SK-N-SH treated with all-trans-retinoic acid at 6 μM for 48 hours (cell line): ENCODE measurements around the gene DLG5.
A peak's percentile ranks its signal among the peaks of the same experiment; 100 is the strongest.

ENCODE experiments used
- ATAC-seq: fragments of 200-7000 bp; cut with Tn5 transposase; 3 replicates; pipeline ENCODE4 v1.9.1; 2020; ENCODE audit warnings: mild to moderate bottlenecking, moderate library complexity
- ARNTL ChIP-seq: fragments of 450-650 bp; formaldehyde crosslinking; IDR thresholded peaks from 2 replicates; pipeline ENCODE4 v1.5.0; 2020; ENCODE audit warnings: low read depth, mild to moderate bottlenecking, moderate library complexity, borderline replicate concordance
- BACH2 ChIP-seq: fragments of 250-450 bp; sonication (Bioruptor Pico); IDR thresholded peaks from 2 replicates; pipeline ENCODE4 v1.9.0; 2021; ENCODE audit warnings: mild to moderate bottlenecking, borderline replicate concordance
- CREB5 ChIP-seq: fragments of 250-450 bp; sonication (Bioruptor Pico); IDR thresholded peaks from 2 replicates; pipeline ENCODE4 v1.5.1; 2020; ENCODE audit warnings: low read depth, mild to moderate bottlenecking, moderate library complexity
- CSDC2 ChIP-seq: fragments of 250-450 bp; sonication (Bioruptor Pico); IDR thresholded peaks from 2 replicates; pipeline ENCODE4 v1.5.0; 2020; ENCODE audit warnings: mild to moderate bottlenecking, moderate library complexity
- ESRRG ChIP-seq: fragments of 250-450 bp; sonication (Bioruptor Pico); IDR thresholded peaks from 2 replicates; pipeline ENCODE4 v1.6.1; 2021; ENCODE audit warnings: mild to moderate bottlenecking
- GLIS3 ChIP-seq: fragments of 250-450 bp; sonication (Bioruptor Pico); IDR thresholded peaks from 2 replicates; pipeline ENCODE4 v1.5.0; 2020; ENCODE audit warnings: mild to moderate bottlenecking, moderate library complexity
- ISL1 ChIP-seq: fragments of 250-450 bp; sonication (Bioruptor Pico); IDR thresholded peaks from 2 replicates; pipeline ENCODE4 v2.1.2; 2022; ENCODE audit warnings: mild to moderate bottlenecking, moderate library complexity
- OSR1 ChIP-seq: fragments of 250-450 bp; sonication (Bioruptor Pico); IDR thresholded peaks from 2 replicates; pipeline ENCODE4 v1.8.0; 2022; ENCODE audit warnings: moderate library complexity, mild to moderate bottlenecking, inconsistent platforms
- PPARA ChIP-seq: fragments of 250-450 bp; sonication (Bioruptor Pico); IDR thresholded peaks from 2 replicates; pipeline ENCODE4 v1.5.0; 2020; ENCODE audit warnings: mild to moderate bottlenecking, borderline replicate concordance
- SNAI2 ChIP-seq: fragments of 250-450 bp; sonication (Bioruptor Pico); IDR thresholded peaks from 2 replicates; pipeline ENCODE4 v1.5.0; 2020; ENCODE audit warnings: mild to moderate bottlenecking, moderate library complexity
- TCF4 ChIP-seq: fragments of 250-450 bp; sonication (Bioruptor Pico); IDR thresholded peaks from 2 replicates; pipeline ENCODE4 v1.8.0; 2021; ENCODE audit warnings: mild to moderate bottlenecking, moderate library complexity, borderline replicate concordance
- TOX ChIP-seq: fragments of 250-450 bp; sonication (Bioruptor Pico); IDR thresholded peaks from 2 replicates; pipeline ENCODE4 v1.8.0; 2021; ENCODE audit warnings: mild to moderate bottlenecking, moderate library complexity, borderline replicate concordance
- TSHZ2 ChIP-seq: fragments of 250-450 bp; sonication (Bioruptor Pico); IDR thresholded peaks from 2 replicates; pipeline ENCODE4 v1.5.0; 2020; ENCODE audit warnings: mild to moderate bottlenecking, moderate library complexity
- ZFP3 ChIP-seq: fragments of 250-450 bp; sonication (Bioruptor Pico); IDR thresholded peaks from 2 replicates; pipeline ENCODE4 v1.5.0; 2020; ENCODE audit warnings: mild to moderate bottlenecking, moderate library complexity
- ZFP30 ChIP-seq: fragments of 450-650 bp; formaldehyde crosslinking; IDR thresholded peaks from 2 replicates; pipeline ENCODE4 v1.5.0; 2022; ENCODE audit warnings: mild to moderate bottlenecking, moderate library complexity
- ZNF565 ChIP-seq: fragments of 450-650 bp; formaldehyde crosslinking; conservative IDR thresholded peaks from 2 replicates; pipeline ENCODE4 v1.5.0; 2020; ENCODE audit warnings: low read depth, mild to moderate bottlenecking, moderate library complexity
- ZNF70 ChIP-seq: fragments of 450-650 bp; formaldehyde crosslinking; IDR thresholded peaks from 2 replicates; pipeline ENCODE4 v1.5.0; 2020; ENCODE audit warnings: mild to moderate bottlenecking, moderate library complexity
- ZNF8 ChIP-seq: fragments of 450-650 bp; formaldehyde crosslinking; IDR thresholded peaks from 2 replicates; pipeline ENCODE4 v1.5.0; 2020; ENCODE audit warnings: mild to moderate bottlenecking, moderate library complexity
- TF ChIP-seq, protein P1 (sequence below): fragments of 250-450 bp; sonication (Bioruptor Pico); IDR thresholded peaks from 2 replicates; pipeline ENCODE4 v1.8.0; 2021; ENCODE audit warnings: low read depth, mild to moderate bottlenecking, moderate library complexity, borderline replicate concordance
- TF ChIP-seq, protein P2 (sequence below): fragments of 250-450 bp; sonication (Bioruptor Pico); IDR thresholded peaks from 2 replicates; pipeline ENCODE4 v1.8.0; 2020; ENCODE audit warnings: mild to moderate bottlenecking, moderate library complexity, borderline replicate concordance
- TF ChIP-seq, protein P3 (sequence below): fragments of 250-450 bp; sonication (Bioruptor Pico); IDR thresholded peaks from 2 replicates; pipeline ENCODE4 v1.5.1; 2021; ENCODE audit warnings: mild to moderate bottlenecking, moderate library complexity

Gene DLG5

GRCh38 chr10:77866598-77866997 is 60.0 kb downstream of the DLG5 start (continued):
- TF ChIP-seq, protein P1, sequence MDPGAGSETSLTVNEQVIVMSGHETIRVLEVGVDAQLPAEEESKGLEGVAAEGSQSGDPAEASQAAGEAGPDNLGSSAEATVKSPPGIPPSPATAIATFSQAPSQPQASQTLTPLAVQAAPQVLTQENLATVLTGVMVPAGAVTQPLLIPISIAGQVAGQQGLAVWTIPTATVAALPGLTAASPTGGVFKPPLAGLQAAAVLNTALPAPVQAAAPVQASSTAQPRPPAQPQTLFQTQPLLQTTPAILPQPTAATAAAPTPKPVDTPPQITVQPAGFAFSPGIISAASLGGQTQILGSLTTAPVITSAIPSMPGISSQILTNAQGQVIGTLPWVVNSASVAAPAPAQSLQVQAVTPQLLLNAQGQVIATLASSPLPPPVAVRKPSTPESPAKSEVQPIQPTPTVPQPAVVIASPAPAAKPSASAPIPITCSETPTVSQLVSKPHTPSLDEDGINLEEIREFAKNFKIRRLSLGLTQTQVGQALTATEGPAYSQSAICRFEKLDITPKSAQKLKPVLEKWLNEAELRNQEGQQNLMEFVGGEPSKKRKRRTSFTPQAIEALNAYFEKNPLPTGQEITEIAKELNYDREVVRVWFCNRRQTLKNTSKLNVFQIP (CRISPR knock-in tag): no peak
- TF ChIP-seq CSDC2 (no peak), PPARA (CRISPR knock-in tag) (no peak), ISL1 (CRISPR knock-in tag) (no peak), GLIS3 (no peak), TOX (CRISPR knock-in tag) (no peak), OSR1 (CRISPR knock-in tag) (no peak), BACH2 (CRISPR knock-in tag) (no peak), ZFP30 (CRISPR knock-in tag) (no peak), SNAI2 (CRISPR knock-in tag) (no peak), ESRRG (CRISPR knock-in tag) (no peak)

DNA sequence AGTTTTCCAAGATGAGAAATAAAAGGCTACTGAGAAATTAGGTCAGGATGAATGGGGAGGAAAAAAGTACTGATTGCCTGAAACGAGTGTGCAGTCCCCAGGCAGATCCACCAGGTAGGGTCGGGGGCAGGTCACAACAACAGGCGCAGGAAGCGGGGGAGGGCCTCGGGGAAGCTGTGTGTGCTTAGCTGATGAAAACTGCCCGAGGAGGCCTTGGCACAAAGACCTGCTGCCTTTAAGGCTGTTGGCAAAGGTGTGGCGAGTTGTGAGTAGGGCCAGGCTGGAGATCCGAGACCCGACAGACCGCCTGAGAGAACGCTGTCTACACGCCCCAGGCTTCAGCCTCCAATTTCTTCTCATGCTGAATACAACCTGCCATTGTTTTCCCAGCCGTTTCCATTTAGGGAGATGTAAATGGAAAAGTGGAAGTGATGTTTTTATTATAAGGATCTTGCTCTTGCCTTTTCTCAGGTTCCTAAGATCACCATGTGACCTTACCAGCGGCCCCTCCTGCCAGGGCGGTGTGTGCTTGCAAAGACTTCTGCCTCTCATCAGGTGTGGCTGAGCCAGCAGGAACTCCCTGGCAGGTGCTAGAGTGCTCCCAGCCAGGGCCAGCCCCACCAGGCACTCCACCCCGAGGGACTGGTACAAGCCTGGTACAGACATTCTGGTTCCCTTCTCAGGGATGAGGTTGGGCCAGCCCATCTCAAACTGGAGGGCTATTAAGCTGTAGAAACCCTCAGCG is 60.8 kb downstream of the DLG5 start:
- ATAC-seq: no peak
- TF ChIP-seq ISL1 (CRISPR knock-in tag) (no peak), ZNF70 (CRISPR knock-in tag) (peak; percentile 85), OSR1 (CRISPR knock-in tag) (no peak)

GRCh38 chr10:77864151-77864851 is 62.3 kb downstream of the DLG5 start:
- TF ChIP-seq ESRRG (CRISPR knock-in tag) (no peak), CSDC2 (no peak), ZNF8 (CRISPR knock-in tag) (no peak), ZNF565 (CRISPR knock-in tag) (no peak), SNAI2 (CRISPR knock-in tag) (no peak), TCF4 (CRISPR knock-in tag) (no peak), TSHZ2 (CRISPR knock-in tag) (no peak), OSR1 (CRISPR knock-in tag) (no peak), ZFP3 (no peak), GLIS3 (no peak), ISL1 (CRISPR knock-in tag) (no peak), CREB5 (CRISPR knock-in tag) (no peak), ZNF70 (CRISPR knock-in tag) (no peak), ARNTL (CRISPR knock-in tag) (no peak), BACH2 (CRISPR knock-in tag) (no peak), PPARA (CRISPR knock-in tag) (no peak), TOX (CRISPR knock-in tag) (no peak)
- TF ChIP-seq, protein P2, sequence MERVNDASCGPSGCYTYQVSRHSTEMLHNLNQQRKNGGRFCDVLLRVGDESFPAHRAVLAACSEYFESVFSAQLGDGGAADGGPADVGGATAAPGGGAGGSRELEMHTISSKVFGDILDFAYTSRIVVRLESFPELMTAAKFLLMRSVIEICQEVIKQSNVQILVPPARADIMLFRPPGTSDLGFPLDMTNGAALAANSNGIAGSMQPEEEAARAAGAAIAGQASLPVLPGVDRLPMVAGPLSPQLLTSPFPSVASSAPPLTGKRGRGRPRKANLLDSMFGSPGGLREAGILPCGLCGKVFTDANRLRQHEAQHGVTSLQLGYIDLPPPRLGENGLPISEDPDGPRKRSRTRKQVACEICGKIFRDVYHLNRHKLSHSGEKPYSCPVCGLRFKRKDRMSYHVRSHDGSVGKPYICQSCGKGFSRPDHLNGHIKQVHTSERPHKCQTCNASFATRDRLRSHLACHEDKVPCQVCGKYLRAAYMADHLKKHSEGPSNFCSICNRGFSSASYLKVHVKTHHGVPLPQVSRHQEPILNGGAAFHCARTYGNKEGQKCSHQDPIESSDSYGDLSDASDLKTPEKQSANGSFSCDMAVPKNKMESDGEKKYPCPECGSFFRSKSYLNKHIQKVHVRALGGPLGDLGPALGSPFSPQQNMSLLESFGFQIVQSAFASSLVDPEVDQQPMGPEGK (CRISPR knock-in tag): no peak
- TF ChIP-seq, protein P1 (CRISPR knock-in tag): no peak
- TF ChIP-seq, protein P3, sequence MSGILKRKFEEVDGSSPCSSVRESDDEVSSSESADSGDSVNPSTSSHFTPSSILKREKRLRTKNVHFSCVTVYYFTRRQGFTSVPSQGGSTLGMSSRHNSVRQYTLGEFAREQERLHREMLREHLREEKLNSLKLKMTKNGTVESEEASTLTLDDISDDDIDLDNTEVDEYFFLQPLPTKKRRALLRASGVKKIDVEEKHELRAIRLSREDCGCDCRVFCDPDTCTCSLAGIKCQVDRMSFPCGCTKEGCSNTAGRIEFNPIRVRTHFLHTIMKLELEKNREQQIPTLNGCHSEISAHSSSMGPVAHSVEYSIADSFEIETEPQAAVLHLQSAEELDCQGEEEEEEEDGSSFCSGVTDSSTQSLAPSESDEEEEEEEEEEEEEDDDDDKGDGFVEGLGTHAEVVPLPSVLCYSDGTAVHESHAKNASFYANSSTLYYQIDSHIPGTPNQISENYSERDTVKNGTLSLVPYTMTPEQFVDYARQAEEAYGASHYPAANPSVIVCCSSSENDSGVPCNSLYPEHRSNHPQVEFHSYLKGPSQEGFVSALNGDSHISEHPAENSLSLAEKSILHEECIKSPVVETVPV (CRISPR knock-in tag): no peak
- ATAC-seq: no peak
